OCI-LY7 (cell line): ENCODE measurements around the gene FSHR.

Source experiments
- CTCF ChIP-seq: fragments of 200-600 bp; sonication (generic); conservative IDR thresholded peaks from 2 replicates; pipeline ENCODE4 v1.5.1; 2014; ENCODE audit warnings: mild to moderate bottlenecking, antibody characterized with exemption, low read length, moderate library complexity, mixed read lengths
- EZH2phosphoT487 ChIP-seq: fragments of 200-600 bp; sonication (generic); IDR thresholded peaks from 2 replicates; pipeline ENCODE4 v1.6.1; 2018; ENCODE audit warnings: low read depth, borderline replicate concordance, mild to moderate bottlenecking, mixed run types, antibody characterized with exemption, low read length, moderate library complexity, mixed read lengths

DNA sequence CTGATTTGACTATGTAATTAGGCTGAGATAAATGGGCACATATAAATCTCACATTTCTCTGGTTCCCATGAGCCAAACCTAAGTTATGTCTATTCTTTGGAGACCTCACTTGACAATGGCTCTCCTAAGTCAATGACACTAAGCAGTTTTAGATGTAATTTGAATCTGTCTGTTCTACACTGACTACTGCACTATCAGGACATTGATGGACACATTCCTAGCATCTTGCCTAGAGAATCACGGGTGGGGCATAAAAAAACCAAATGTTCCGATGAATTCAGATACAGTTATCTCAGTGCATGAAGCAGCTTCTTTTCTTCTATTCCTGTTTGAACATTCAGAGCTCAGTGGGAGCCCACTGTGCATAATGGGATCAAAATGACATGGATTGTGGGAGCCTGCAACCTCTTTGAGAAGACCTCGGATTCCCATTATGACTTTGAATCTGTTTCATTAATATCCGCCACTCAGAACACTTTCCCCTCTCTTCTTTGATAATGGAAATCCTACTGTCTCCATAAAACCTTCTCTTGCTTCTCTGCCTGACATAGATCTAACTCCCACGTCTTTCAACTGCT is 110.8 kb downstream of the FSHR start:
- TF ChIP-seq CTCF (no peak), EZH2phosphoT487 (no peak)
